IMR-90 (cell line): Measurements from ENCODE around the gene APOL2. TPM values are rescaled to one million over a fixed set of nuclear protein-coding genes. Genes with fewer than 3 reads are reported as not detected.

Experiments
- ATAC-seq: fragments of 200-7000 bp; cut with Tn5 transposase; 2 replicates; pipeline ENCODE4 v1.9.1; 2020; ENCODE audit warnings: low read depth, mild to moderate bottlenecking, moderate library complexity
- BruUV-seq: library from RNA; stranded (reverse); fragments of 400-500 nt; replicated peaks from 2 replicates; lab custom pipeline; 2021; lab: Mats Ljungman, UMichigan
- CTCF ChIA-PET: fragments of 300-600 bp; formaldehyde crosslinking; extraction: SDS; loops from one replicate; lab custom pipeline; 2021; ENCODE audit warnings: antibody characterized with exemption; lab: Yijun Ruan, JAX
- POLR2A ChIA-PET: fragments of 300-600 bp; sonication (Branson Sonifier 250); formaldehyde crosslinking; loops from one replicate; lab custom pipeline; 2022; ENCODE audit warnings: antibody characterized with exemption; ENCODE audit not compliant: unreplicated experiment; lab: Charles Lee
- DNase-seq: peaks from one replicate; pipeline ENCODE4 v3.0.0; 2013
- H2AFZ ChIP-seq: replicated peaks from 2 replicates; pipeline ENCODE3; 2013; ENCODE audit warnings: low read length, mild to moderate bottlenecking; ENCODE audit not compliant: poor library complexity
- H2AK5ac ChIP-seq: 2 replicates; pipeline ENCODE4 v1.6.1; 2013; ENCODE audit warnings: low read depth, low read length, inconsistent platforms
- H2AK9ac ChIP-seq: replicated peaks from 2 replicates; pipeline ENCODE3; 2013; ENCODE audit warnings: mild to moderate bottlenecking, low read depth, low read length, moderate library complexity; ENCODE audit not compliant: poor library complexity
- H2BK120ac ChIP-seq: 2 replicates; pipeline ENCODE4 v1.6.1; 2013; ENCODE audit warnings: low read depth, low read length, inconsistent platforms
- H2BK15ac ChIP-seq: 3 replicates; pipeline ENCODE4 v1.6.1; 2013; ENCODE audit warnings: low read depth, low read length, inconsistent platforms
- H2BK20ac ChIP-seq: 2 replicates; pipeline ENCODE4 v1.6.1; 2013; ENCODE audit warnings: low read depth, mild to moderate bottlenecking, inconsistent platforms, low read length, moderate library complexity
- H2BK5ac ChIP-seq: 2 replicates; pipeline ENCODE4 v1.6.1; 2013; ENCODE audit warnings: mild to moderate bottlenecking, low read depth, low read length, inconsistent platforms; ENCODE audit not compliant: poor library complexity, severe bottlenecking
- H3K14ac ChIP-seq: replicated peaks from 2 replicates; pipeline ENCODE4 v1.6.1; 2013; ENCODE audit warnings: low read depth, low read length, inconsistent platforms
- H3K18ac ChIP-seq: 2 replicates; pipeline ENCODE4 v1.6.1; 2013; ENCODE audit warnings: low read depth, low read length, control low read depth
- H3K23ac ChIP-seq: 2 replicates; pipeline ENCODE4 v1.6.1; 2013; ENCODE audit warnings: low read depth, low read length, inconsistent platforms
- H3K27ac ChIP-seq: 2 replicates; pipeline ENCODE4 v1.5.1; 2013; ENCODE audit warnings: mild to moderate bottlenecking, control low read depth, low read length; ENCODE audit not compliant: insufficient read depth
- H3K27me3 ChIP-seq: 2 replicates; pipeline ENCODE4 v1.6.1; 2013; ENCODE audit warnings: low read length; ENCODE audit not compliant: control insufficient read depth, insufficient read depth
- H3K36me3 ChIP-seq: 2 replicates; pipeline ENCODE4 v1.6.1; 2013; ENCODE audit warnings: low read length, mixed read lengths; ENCODE audit not compliant: control insufficient read depth, insufficient read depth
- H3K4ac ChIP-seq: 2 replicates; pipeline ENCODE4 v1.6.1; 2013; ENCODE audit warnings: low read depth, low read length, inconsistent platforms
- H3K4me1 ChIP-seq: 2 replicates; pipeline ENCODE4 v1.6.1; 2013; ENCODE audit warnings: low read length, mixed read lengths; ENCODE audit not compliant: control insufficient read depth, insufficient read depth
- H3K4me2 ChIP-seq: 2 replicates; pipeline ENCODE4 v1.6.1; 2013; ENCODE audit warnings: low read depth, mild to moderate bottlenecking, control low read depth, low read length, moderate library complexity
- H3K4me3 ChIP-seq: 2 replicates; pipeline ENCODE4 v1.5.1; 2013; ENCODE audit warnings: low read depth, mild to moderate bottlenecking, control low read depth, low read length, moderate library complexity; ENCODE audit not compliant: insufficient read depth
- H3K56ac ChIP-seq: 2 replicates; pipeline ENCODE4 v1.6.1; 2013; ENCODE audit warnings: low read length, inconsistent platforms; ENCODE audit not compliant: insufficient read depth; ENCODE audit errors: extremely low read depth
- H3K79me1 ChIP-seq, 2 experiments: 2 replicates each; pipeline ENCODE4 v1.6.1; 2013; ENCODE audit warnings: low read length in 2 of 2, inconsistent platforms in 1 of 2, low read depth in 1 of 2
- H3K9ac ChIP-seq: 2 replicates; pipeline ENCODE4 v1.6.1; 2013; ENCODE audit warnings: low read depth, low read length, control low read depth
- H3K9me1 ChIP-seq: 2 replicates; pipeline ENCODE4 v1.6.1; 2013; ENCODE audit warnings: low read length, inconsistent platforms; ENCODE audit not compliant: insufficient read depth
- H3K9me3 ChIP-seq: 2 replicates; pipeline ENCODE4 v1.6.1; 2013; ENCODE audit warnings: low read length; ENCODE audit not compliant: control insufficient read depth, insufficient read depth
- H4K20me1 ChIP-seq: 2 replicates; pipeline ENCODE4 v1.6.1; 2013; ENCODE audit warnings: low read length, inconsistent platforms; ENCODE audit not compliant: insufficient read depth
- H4K5ac ChIP-seq: 2 replicates; pipeline ENCODE4 v1.6.1; 2013; ENCODE audit warnings: mild to moderate bottlenecking, low read depth, low read length, control low read depth
- H4K8ac ChIP-seq, 2 experiments: 2 replicates each; pipeline ENCODE4 v1.6.1; 2013; ENCODE audit warnings: low read depth in 2 of 2, low read length in 2 of 2, control low read depth in 1 of 2, inconsistent platforms in 1 of 2
- H4K91ac ChIP-seq: 2 replicates; pipeline ENCODE4 v1.6.1; 2013; ENCODE audit warnings: low read depth, low read length, inconsistent platforms; ENCODE audit not compliant: insufficient read depth
- BHLHE40 ChIP-seq: fragments of 150-350 bp; IDR thresholded peaks from 2 replicates; pipeline ENCODE4 v1.6.1; 2016; ENCODE audit warnings: mild to moderate bottlenecking, low read depth, low read length
- CHD1 ChIP-seq: IDR thresholded peaks from 2 replicates; pipeline ENCODE4 v1.6.1; 2012; ENCODE audit warnings: low read depth, low read length, improper control_type of control experiment
- CTCF ChIP-seq: conservative IDR thresholded peaks from 2 replicates; pipeline ENCODE4 v1.5.1; 2012; ENCODE audit warnings: mild to moderate bottlenecking, low read depth, low read length, improper control_type of control experiment
- ELK1 ChIP-seq: fragments of 150-350 bp; IDR thresholded peaks from 2 replicates; pipeline ENCODE4 v1.6.1; 2016; ENCODE audit warnings: low read depth, mild to moderate bottlenecking, low read length, moderate library complexity, borderline replicate concordance
- FOS ChIP-seq: fragments of 150-350 bp; IDR thresholded peaks from 2 replicates; pipeline ENCODE4 v1.6.1; 2016; ENCODE audit warnings: low read depth, low read length
- MAZ ChIP-seq: IDR thresholded peaks from 2 replicates; pipeline ENCODE4 v1.6.1; 2012; ENCODE audit warnings: low read depth, mild to moderate bottlenecking, low read length, improper control_type of control experiment, moderate library complexity, borderline replicate concordance
- MXI1 ChIP-seq: IDR thresholded peaks from 2 replicates; pipeline ENCODE4 v1.6.1; 2012; ENCODE audit warnings: low read depth, mild to moderate bottlenecking, low read length, moderate library complexity, borderline replicate concordance
- NFE2L2 ChIP-seq: fragments of 150-350 bp; IDR thresholded peaks from 2 replicates; pipeline ENCODE4 v1.6.1; 2016; ENCODE audit warnings: low read depth, mild to moderate bottlenecking, low read length
- POLR2A ChIP-seq: IDR thresholded peaks from 2 replicates; pipeline ENCODE4 v1.6.1; 2012; ENCODE audit warnings: mild to moderate bottlenecking, low read depth, low read length
- RAD21 ChIP-seq: IDR thresholded peaks from 2 replicates; pipeline ENCODE4 v1.6.1; 2012; ENCODE audit warnings: low read length, improper control_type of control experiment
- RCOR1 ChIP-seq: IDR thresholded peaks from 2 replicates; pipeline ENCODE4 v1.6.1; 2012; ENCODE audit warnings: mild to moderate bottlenecking, low read length, improper control_type of control experiment; ENCODE audit not compliant: insufficient replicate concordance
- RFX5 ChIP-seq: IDR thresholded peaks from 2 replicates; pipeline ENCODE4 v1.8.0; 2012; ENCODE audit warnings: low read depth, mild to moderate bottlenecking, low read length, moderate library complexity
- USF2 ChIP-seq: fragments of 150-350 bp; IDR thresholded peaks from 2 replicates; pipeline ENCODE4 v1.6.1; 2017; ENCODE audit warnings: mild to moderate bottlenecking, antibody characterized with exemption, low read length, low read depth
- WGBS, 2 experiments: methylation state at CpG; one replicate each; pipeline versions ENCODE4 v1.1.5 to v1.1.7; 2013; ENCODE audit warnings: missing lambda C conversion rate in 2 of 2; ENCODE audit not compliant: insufficient read length in 1 of 2; ENCODE audit errors: extremely low coverage in 2 of 2; 5-methylcytosine and 5-hydroxymethylcytosine counted together
- dilution Hi-C: fragments of 300-500 bp; cut with HindIII; formaldehyde crosslinking; loops from one replicate; pipeline ENCODE4 v1.14.3; 2018; ENCODE audit warnings: low sequenced_read_pairs; ENCODE audit not compliant: unreplicated experiment
- in situ Hi-C: fragments of 300-500 bp; cut with MboI; formaldehyde crosslinking; loops from 3 replicates; pipeline ENCODE4 v1.14.3; 2019; ENCODE audit warnings: low sequenced_read_pairs, inconsistent platforms, mixed read lengths
- intact Hi-C: fragments of 100-400 bp; cut with micrococcal nuclease; formaldehyde crosslinking; loops from 2 replicates; pipeline ENCODE4 v1.10.0; 2022
- polyA plus RNA-seq, 3 experiments: library from polyadenylated mRNA; depleted of rRNA; stranded (reverse); fragments of >200 nt; gene quantifications; 2 replicates each; pipeline ENCODE4 v1.2.3, GENCODE V29; 2012; ENCODE audit warnings: low replicate concordance in 1 of 3
- total RNA-seq: library from RNA; depleted of rRNA; stranded (reverse); fragments of >200 nt; gene quantifications from 2 replicates; pipeline ENCODE4 v1.2.3, GENCODE V29; 2012

Gene APOL2
- total and polyA plus RNA-seq, 2 of the 4 experiments (the other 2 are of a cell fraction): 13.1 to 57.5 TPM

GRCh38 chr22:36234919-36235318 lies 4.4 kb downstream of the APOL2 start:
- Histone ChIP-seq H2AK5ac (no peak overlapping the region), H3K27ac (no peak overlapping the region), H3K4me1 (peaks cover 19% of the 10 kb centered on the region), H3K27me3 (no peaks in the 10 kb centered on the region), H3K56ac (no peak overlapping the region), H3K9me1 (peaks cover 17% of the 10 kb centered on the region), H2BK5ac (no peak overlapping the region), H3K4me2 (no peak overlapping the region), H2BK120ac (no peak overlapping the region), H2BK15ac (no peak overlapping the region), H3K79me1 (peaks cover 4 to 49% of the 10 kb centered on the region in 2 experiments), H3K18ac (no peak overlapping the region), H4K5ac (no peak overlapping the region), H2AK9ac (no peak overlapping the region), H3K9me3 (no peaks in the 10 kb centered on the region), H2AFZ (no peak overlapping the region), H3K9ac (no peak overlapping the region), H3K36me3 (peaks cover 28% of the 10 kb centered on the region), H3K14ac (0 out of 2 replicates have a peak overlapping the region, but pooled peaks have one; percentile 1), H4K8ac (no peak overlapping the region), H3K23ac (no peak overlapping the region), H2BK20ac (no peak overlapping the region), H4K20me1 (peaks cover 9% of the 10 kb centered on the region; the same call in 1 of the 2 replicates), H3K4me3 (no peak overlapping the region), H4K91ac (no peak overlapping the region), H3K4ac (no peak overlapping the region)
- in situ Hi-C loops (no loop called here), dilution Hi-C loops (no loop called here), intact Hi-C loops (loop anchor here (5.0 kb wide), 1 partner anchor 42 kb away; no protein-coding TSS in a partner anchor)
- no TSS peak for BruUV-seq
- no peak for DNase-seq
- ChIA-PET POLR2A (no interaction called here), CTCF (no interaction called here)
- TF ChIP-seq CHD1: no peak
- TF ChIP-seq RAD21: no peak
- no peak for TF ChIP-seq POLR2A
- no peak for TF ChIP-seq CTCF
- no peak for TF ChIP-seq MAZ
- TF ChIP-seq ELK1: no peak
- no peak for TF ChIP-seq FOS
- TF ChIP-seq BHLHE40: no peak
- TF ChIP-seq NFE2L2: no peak
- TF ChIP-seq RFX5: no peak
- no peak for TF ChIP-seq RCOR1
- TF ChIP-seq MXI1: no peak
- no peak for TF ChIP-seq USF2
- ATAC-seq: no peak
- WGBS, 2 experiments: 83% methylated on average over 1 of the region's 2 CpGs; no CpG with 5 or more reads in 1 of the 2 experiments
